GM19438 (cell line): ENCODE measurements around the gene DOCK9.

Experiments
- ATAC-seq: cut with Tn5 transposase; IDR thresholded peaks from one replicate; pipeline ENCODE4 v1.9.1; 2021; ENCODE audit warnings: low read depth; ENCODE audit not compliant: unreplicated experiment

The DOCK9 gene, protein sequence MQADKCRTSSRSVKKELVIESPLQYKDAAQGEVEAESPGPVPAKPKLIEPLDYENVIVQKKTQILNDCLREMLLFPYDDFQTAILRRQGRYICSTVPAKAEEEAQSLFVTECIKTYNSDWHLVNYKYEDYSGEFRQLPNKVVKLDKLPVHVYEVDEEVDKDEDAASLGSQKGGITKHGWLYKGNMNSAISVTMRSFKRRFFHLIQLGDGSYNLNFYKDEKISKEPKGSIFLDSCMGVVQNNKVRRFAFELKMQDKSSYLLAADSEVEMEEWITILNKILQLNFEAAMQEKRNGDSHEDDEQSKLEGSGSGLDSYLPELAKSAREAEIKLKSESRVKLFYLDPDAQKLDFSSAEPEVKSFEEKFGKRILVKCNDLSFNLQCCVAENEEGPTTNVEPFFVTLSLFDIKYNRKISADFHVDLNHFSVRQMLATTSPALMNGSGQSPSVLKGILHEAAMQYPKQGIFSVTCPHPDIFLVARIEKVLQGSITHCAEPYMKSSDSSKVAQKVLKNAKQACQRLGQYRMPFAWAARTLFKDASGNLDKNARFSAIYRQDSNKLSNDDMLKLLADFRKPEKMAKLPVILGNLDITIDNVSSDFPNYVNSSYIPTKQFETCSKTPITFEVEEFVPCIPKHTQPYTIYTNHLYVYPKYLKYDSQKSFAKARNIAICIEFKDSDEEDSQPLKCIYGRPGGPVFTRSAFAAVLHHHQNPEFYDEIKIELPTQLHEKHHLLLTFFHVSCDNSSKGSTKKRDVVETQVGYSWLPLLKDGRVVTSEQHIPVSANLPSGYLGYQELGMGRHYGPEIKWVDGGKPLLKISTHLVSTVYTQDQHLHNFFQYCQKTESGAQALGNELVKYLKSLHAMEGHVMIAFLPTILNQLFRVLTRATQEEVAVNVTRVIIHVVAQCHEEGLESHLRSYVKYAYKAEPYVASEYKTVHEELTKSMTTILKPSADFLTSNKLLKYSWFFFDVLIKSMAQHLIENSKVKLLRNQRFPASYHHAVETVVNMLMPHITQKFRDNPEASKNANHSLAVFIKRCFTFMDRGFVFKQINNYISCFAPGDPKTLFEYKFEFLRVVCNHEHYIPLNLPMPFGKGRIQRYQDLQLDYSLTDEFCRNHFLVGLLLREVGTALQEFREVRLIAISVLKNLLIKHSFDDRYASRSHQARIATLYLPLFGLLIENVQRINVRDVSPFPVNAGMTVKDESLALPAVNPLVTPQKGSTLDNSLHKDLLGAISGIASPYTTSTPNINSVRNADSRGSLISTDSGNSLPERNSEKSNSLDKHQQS (N-terminal part only)

DNA sequence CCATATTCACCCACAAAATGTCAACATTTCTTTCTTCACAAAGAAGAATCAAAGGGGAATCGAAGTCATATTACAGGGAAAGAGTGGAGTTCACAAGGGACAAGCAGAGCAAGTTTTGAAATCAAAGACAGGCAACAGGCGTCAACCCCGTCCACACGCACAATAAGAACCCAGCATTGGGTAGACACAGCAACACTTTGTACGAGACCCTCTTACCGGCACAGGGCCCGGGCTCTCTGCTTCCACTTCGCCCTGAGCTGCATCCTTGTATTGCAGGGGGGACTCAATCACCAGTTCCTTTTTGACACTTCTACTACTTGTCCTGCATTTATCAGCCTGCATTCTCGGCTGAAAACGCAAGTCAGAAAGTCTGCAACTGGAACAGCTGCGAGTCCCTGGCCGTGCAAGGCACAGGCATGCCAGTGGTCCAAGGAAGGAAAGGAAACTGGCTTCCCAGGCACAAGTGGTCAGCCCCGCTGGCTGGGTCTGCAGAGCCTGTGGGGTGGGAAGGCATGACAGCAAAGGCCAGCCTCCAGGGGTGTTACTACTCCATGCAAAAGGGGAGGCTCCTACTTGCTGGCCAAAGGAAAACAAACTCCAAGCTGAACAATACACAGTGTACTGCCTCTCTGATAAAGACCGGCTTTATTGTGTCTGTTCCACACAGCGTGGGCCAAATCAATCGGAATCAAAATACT lies at the start of gene DOCK9:
Gene DOCK9, minus strand, starts transcription at position 497 of the 698 bp plus-strand sequence. Its CDS starts 155 bp downstream, at position 342.
- ATAC-seq = no peak

DNA sequence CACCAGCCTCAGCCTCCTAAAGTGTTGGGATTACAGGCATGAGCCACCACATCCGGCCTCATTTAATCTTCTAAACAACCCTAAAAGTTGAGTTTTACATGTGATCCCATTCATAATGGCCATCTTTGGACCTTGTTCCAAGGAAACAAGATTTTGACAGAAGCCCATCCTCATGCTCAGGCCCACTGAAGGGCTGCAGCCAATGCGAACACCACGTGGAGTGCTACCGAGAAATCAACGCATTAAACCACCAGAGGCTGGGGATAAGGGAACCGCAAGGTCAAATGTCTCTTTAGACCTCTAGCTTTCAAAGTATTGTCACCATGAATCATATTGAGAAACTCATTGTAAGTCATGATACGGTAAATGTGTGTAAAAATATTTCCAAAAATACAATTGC lies 49.4 kb upstream of the DOCK9 start:
- ATAC-seq = no peak

DNA sequence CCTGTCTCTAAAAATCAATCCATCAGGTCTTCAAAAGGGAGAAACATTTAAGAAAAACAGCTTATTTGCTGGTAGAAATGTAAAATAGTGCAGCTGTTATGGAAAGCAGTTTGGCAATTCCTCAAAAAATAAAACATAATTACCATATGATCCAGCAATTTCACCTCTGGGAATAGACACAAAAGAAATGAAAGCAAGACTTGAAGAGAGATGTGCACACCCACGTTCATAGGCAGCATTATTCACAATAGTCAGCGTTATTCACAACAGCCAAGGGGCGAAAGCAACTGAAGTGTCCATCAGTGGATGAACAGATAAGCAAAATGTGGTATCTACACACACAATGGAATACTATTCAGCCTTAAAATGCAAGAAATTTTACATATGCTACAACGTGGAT lies 45.1 kb upstream of the DOCK9 start:
- no peak for ATAC-seq

DNA sequence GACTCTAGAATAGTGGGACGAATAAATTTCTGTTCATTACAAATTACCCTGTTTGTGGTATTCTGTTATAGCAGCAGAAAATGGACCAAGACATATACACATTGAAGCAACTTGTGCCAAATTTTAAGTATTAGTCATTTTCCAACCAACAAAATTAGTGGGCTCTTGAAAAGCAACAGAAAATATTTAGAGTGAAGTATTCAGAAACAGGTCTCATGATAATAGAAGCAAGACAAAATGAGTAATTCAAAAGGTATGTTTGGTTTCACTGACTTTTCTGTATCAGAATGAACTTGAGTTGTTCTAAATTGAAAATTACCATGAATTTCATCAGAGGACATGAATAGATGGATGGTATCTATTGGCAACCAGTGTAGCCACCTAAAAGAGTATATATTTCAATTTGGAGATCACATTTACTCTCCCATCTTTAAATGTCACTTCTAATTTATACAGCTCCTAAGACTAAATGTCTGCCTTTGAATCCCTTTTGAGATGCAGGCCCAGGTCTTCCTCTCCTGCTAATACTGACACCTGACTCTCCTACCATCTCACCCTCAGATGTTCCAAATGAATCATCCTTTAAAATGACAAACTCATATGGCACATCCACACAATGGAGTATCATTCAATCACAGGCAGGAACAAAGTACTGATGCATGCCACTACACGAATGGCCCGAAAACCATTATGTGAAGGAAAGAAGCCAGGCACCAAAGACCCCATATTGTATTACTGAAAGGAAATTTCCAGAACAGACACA lies 40.7 kb upstream of the DOCK9 start:
- ATAC-seq = no peak

DNA sequence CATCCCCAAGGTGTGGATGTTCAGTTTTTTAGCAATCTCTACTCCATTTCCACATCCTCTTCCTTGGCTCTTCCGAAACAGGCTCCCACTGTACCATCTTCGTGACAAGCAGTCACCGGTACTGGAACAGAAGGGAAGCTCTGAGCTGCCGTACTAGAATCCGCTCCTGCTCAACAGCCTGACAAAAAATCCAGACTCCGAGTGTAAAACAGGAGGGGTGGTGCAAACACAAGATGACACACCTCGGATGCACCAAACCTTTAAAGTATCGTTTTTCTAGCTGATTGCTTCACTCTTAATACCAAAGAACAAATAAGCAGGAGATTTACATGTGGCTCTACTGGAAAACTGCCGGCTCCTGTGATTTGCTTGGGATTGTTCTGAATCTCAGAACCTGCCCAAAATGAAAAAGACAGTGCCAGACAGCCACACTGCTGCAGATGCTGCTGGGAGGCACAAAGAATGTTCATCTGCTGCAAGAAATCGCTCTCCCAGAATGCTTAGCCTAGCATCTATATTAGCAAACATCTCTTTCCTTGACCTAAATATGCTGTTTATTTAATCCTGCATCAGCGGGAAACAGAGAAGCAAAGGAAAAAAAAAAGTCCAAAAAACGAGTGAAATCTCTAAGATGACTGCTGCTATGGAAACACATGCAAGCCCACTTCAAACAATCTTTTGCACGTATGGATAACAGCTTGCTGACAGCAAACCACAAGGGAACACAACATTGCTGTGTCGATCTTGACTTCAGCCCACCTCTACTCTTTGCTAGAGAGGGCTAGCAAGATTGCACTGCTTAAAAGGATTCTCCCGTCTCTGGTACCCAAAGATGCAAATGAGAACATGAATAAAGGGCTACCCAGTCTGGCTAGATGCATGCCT lies 38.0 kb upstream of the DOCK9 start:
- ATAC-seq = no peak

DNA sequence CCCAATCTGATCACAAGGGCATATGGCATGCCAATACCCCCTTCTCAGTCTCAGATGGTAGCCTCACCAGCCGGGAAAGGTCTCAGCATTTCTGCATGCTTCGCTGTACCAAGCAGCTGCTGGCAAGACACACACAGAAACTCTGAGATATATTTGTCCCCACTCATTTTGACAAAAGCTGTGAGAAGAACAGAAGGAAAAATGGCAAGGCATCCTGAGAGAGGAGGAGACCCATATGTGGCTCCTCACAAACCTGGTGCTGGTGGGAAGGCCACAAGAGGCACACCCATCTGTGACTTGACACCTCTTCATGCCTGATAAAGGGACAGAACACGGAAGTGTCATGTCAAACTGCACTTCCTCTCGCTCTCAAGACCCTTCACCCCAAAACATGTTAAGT lies 36.7 kb upstream of the DOCK9 start:
- ATAC-seq = no peak

DNA sequence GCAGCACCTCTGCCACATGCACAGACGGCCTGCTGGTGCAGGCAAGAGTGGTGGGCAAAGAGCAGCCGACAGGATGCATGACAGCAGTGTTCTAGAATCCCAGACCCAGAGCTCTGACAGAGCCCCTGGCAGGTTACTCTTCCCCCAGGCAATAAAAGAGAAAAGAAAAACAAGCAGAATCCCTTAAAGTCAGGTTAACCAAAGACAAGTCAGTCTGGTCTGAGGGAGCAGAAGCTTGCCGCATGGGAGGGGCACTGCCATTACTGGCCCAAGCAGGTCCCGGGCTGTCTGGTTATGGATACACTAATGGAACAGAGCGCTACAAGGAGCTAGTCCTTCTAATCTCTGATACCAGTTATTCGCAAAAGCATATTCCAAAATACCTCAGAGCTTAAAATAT lies 36.1 kb upstream of the DOCK9 start:
- no peak for ATAC-seq

DNA sequence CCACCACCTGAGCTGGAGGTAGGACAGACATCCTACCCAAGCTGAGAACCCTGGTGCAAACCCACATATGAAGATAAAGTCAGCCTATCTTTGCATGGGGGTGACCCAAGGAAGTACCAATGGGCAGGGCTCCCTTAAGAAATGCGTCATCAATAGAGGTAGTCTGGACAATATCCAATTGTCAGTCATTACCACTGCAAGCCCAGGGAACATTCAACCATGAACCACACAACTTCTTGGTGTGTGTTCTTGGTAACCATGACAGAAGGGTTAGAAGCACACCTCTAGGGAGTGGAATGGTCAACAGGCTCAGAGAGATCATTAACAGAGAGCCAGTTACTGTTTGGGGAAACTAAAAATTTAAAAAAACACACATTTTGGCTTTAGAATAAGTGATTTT lies 34.7 kb upstream of the DOCK9 start:
- no peak for ATAC-seq

DNA sequence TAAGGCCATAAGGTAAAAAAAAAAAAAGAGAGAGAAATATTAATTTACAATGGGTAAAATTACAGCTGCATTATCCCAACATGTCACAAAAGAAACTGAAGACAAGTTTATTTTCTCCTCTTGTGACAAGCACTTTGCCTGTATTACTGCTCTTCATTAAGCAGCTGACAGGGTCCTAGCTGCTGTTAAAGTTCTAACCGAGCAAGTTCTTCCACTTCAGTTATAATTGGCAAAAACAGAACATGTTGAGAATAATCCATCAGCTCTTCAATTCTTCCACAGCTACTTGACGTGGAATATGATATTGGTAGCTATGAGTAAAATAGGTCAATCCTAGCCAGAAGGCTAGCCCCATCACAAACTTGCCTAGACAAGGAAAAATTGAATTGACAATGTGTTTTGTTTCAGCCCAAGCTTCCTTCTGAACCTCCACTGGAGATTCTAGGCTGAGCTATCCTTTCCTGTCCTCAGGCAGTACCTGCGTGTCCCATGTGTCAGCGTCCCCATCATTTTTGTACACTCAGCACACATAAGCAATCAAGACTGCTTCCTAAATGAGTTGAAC lies 32.2 kb upstream of the DOCK9 start:
- no peak for ATAC-seq

DNA sequence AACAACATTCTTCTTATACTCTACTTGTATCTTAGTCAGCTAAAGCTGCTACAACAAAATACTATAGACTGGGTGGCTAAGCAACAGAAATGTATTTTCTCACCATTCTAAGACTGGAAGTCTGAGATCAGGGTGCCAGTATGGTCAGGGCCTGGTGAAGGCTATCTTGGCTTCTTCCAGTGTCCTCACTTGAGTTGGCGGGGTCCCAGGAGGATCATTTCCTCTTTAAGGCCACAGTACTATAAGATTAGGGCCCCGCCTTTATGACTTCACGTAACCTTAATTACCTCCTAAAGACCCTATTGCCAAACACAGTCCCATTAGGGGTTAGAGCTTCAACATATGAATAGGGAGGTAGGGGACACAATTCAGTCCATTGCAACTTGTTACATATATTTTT lies 30.7 kb upstream of the DOCK9 start:
- no peak for ATAC-seq

DNA sequence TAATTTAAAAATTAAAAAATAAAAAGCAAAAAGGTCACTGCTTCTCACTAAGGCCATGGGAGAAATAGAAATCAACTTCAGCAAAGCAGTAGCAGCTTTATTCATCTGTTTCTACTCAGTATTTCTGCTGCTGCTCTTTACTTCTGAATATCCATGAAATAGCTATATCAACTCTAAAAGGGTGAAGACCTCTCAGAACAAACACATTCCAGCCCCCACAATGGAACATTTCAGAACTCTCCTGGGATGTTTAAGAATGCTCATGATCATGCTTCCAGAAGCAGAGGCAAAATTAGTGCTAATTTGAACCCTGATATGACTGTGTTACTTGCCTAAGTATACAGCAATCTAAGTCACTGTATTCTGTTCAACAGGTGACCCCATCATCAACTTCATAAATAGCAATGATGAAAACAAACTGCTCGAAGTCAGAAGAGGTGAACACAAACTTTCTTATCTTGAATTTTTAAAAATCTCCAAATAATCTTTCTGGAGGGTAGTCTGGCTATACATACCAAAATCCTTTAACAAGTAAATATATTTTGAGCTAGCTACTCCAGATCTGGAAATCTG lies 29.6 kb upstream of the DOCK9 start:
- ATAC-seq = no peak

DNA sequence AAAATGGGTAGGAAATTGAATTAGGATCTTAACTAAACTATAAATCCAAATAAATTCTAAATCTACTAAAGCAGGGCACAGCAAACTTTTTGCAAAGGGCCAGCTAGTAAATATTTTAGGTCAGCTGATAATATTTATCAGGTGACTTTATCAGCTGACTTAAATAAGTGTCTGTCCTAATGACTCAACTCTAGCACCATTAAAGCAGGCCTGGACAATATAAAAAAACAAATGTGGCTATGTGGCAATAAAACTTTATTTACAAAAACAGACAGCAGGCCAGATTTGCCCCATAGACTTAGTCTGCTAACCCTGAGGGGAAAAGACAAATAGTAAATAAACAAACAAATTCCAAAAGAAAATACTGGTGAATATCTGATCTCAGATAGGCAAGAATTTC lies 27.7 kb upstream of the DOCK9 start:
- ATAC-seq = no peak

DNA sequence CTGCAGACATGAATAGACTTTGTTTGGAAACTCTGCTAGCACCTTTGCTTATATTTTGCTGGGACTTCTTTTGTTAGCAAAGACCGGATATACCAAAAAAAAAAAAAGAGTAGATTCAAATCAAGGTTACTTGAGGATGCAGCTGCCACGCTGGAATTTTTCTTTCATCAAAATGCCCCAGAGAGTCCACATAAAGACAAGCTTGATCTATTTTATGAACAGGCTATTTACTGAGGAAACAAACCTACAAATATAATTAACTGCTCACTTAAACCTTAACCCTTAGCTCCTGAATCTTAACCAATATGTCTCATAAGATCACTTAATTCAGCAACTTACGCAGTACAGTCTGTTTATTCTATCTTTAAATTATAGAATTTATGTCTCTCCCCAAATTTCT lies 27.1 kb upstream of the DOCK9 start:
- no peak for ATAC-seq

DNA sequence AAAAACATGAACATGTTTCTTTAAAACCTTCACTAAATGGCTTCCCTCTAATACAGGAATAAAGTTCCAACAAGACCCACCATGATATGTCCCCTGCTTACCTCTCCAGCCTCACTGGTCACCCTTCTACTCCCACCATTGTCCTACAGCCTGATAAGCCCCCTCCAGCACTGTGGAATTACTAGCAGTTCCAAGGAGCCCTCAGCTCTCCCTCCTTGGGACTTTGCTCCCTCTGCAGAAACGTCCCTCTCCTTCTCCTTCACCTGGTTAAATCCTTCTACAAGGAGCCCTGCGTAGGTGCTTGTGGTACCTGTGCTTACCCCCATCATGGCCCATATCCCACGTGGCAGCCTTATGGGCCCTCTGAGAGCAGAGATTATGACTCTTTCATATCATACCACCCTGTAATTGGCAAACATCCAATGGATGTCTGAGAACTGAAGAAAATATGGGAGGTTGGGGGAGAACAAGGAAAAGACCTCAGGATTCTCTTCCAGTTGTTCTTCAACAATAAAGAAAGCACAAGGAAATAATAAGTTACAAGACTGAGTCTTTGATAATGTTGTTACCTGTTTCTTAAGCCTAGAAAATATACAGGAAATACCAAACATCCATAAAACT lies 26.1 kb upstream of the DOCK9 start:
- no peak for ATAC-seq

DNA sequence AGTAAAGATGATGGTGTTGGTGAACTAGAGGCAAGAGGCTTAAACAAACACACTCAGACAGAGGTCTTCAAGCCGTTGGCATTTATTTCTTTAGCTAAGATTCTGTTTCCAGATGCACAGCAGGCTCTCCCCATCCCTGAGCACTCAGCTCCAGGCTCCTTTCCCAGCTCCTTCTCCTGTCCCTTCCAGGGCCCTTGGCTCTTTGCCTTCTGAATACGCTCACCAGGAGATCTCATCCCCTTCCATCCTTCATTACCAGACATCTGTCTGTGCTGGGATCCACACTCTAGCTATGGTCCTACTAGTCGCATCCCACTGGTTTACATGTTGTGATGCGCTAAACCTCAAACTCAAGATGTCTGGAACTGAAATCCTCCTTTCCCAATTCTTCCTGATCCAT lies 25.3 kb upstream of the DOCK9 start:
- no peak for ATAC-seq

DNA sequence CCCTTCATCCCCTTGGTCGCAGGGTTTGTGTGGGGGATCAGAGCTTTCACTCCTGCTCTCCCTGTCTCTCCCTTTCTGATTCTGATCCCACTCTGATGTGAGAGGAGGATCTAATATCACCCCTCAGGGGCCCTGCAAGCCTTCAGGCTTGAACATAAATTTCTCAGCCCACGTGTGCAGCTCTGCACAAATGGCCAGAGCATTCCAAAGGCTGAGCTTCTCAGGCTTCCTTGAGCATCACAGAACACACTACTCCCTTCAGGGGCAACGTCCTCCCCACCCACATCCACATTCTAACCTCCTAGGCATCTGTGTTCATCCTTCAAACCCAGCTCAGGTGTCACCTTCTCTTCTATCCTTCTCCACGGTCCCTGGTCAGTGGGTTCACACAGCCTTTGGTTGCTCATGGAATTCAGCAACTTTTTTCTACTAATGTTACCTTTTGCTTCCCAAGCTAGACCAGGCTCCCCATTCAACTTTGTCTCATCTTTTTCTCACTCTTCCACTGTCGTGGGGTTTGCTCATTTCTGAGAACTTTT lies 24.4 kb upstream of the DOCK9 start:
- no peak for ATAC-seq

DNA sequence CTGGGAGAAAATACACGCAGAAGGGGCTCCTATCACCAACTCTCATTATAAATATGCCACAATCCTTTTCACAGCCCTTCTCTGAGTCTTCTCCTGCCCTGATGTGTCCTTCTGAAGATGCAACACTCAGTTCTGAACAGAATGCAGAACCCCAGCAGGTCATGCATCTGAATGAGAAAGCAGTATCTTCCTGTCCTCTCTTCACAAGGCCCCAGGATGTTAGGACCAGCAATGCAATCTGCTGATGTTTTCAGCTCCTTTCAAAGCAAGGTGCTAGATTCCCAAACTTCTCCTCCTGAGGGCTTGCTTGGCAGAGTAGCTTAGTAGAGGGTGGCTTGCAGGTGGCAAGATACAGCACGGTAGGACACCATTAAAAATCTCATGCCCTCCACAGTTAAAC lies 22.3 kb upstream of the DOCK9 start:
- no peak for ATAC-seq

DNA sequence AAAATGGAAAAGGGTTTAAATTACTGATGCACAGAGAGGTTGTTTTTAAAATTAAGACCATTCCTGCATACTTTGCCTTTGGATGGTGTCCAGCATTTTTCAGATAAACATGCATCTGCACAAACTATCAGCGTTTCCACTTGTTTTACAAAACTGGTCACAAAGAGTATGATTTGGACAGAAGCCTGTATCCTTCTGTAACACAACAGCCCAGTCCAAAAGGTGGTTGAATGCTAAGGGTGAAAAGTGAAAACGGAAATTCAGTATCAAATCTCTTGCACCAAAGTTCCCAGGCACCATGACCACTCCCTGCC lies 21.7 kb upstream of the DOCK9 start:
- ATAC-seq = no peak
